HepG2 (cell line): ENCODE results near the gene SPG7. TPM values are rescaled to one million over a fixed set of nuclear protein-coding genes. Genes with fewer than 3 reads are reported as not detected.

Experiments
- AKAP8 ChIP-seq: sonication (generic); formaldehyde crosslinking; IDR thresholded peaks from 2 replicates; pipeline ENCODE4 v1.5.1; 2020; ENCODE audit warnings: mild to moderate bottlenecking, missing genetic modification reagents
- ATF2 ChIP-seq: sonication (generic); formaldehyde crosslinking; IDR thresholded peaks from 2 replicates; pipeline ENCODE4 v1.4.0; 2020; ENCODE audit warnings: missing genetic modification reagents
- CBX1 ChIP-seq: IDR thresholded peaks from one replicate; pipeline ENCODE4 v1.6.1; 2016; ENCODE audit warnings: antibody characterized with exemption, low read depth
- CHD4 ChIP-seq: fragments of 200-600 bp; sonication (generic); IDR thresholded peaks from 2 replicates; pipeline ENCODE4 v1.7.0; 2017; ENCODE audit warnings: mild to moderate bottlenecking, low read length, borderline replicate concordance
- GFI1 ChIP-seq: sonication (generic); formaldehyde crosslinking; IDR thresholded peaks from 2 replicates; pipeline ENCODE4 v1.5.0; 2020; ENCODE audit warnings: missing genetic modification reagents, mild to moderate bottlenecking, borderline replicate concordance
- HNF4G ChIP-seq, 2 experiments: sonication (generic) in 1 of 2; formaldehyde crosslinking in 1 of 2; IDR thresholded peaks; 2 replicates each; pipeline versions ENCODE4 v1.4.0 to v1.6.1; 2011 to 2020; ENCODE audit warnings: borderline replicate concordance in 2 of 2, low read depth in 2 of 2, mild to moderate bottlenecking in 2 of 2, low read length in 1 of 2, missing genetic modification reagents in 1 of 2, moderate library complexity in 1 of 2
- KDM3A ChIP-seq: IDR thresholded peaks from 2 replicates; pipeline ENCODE4 v1.6.1; 2018; ENCODE audit warnings: low read depth, missing compliant biosample characterization
- KDM4B ChIP-seq: sonication (generic); formaldehyde crosslinking; IDR thresholded peaks from 2 replicates; pipeline ENCODE4 v1.4.0; 2020; ENCODE audit warnings: missing genetic modification reagents
- MEF2D ChIP-seq: sonication (generic); formaldehyde crosslinking; IDR thresholded peaks from 2 replicates; pipeline ENCODE4 v1.5.1; 2020; ENCODE audit warnings: mild to moderate bottlenecking, missing genetic modification reagents
- MIER2 ChIP-seq: IDR thresholded peaks from 2 replicates; pipeline ENCODE4 v1.6.1; 2016; ENCODE audit warnings: missing biosample characterization, missing genetic modification reagents
- NAIF1 ChIP-seq: sonication (generic); formaldehyde crosslinking; IDR thresholded peaks from 2 replicates; pipeline ENCODE4 v1.5.0; 2020; ENCODE audit warnings: mild to moderate bottlenecking, missing genetic modification reagents, borderline replicate concordance
- POGZ ChIP-seq: sonication (generic); formaldehyde crosslinking; IDR thresholded peaks from 2 replicates; pipeline ENCODE4 v1.4.0; 2020; ENCODE audit warnings: mild to moderate bottlenecking, missing genetic modification reagents
- SOX5 ChIP-seq: IDR thresholded peaks from 2 replicates; pipeline ENCODE4 v1.6.1; 2016; ENCODE audit warnings: borderline replicate concordance
- TFAP4 ChIP-seq: sonication (generic); IDR thresholded peaks from 2 replicates; pipeline ENCODE4 v1.6.1; 2016; ENCODE audit warnings: low read depth, borderline replicate concordance
- UBTF ChIP-seq: sonication (generic); formaldehyde crosslinking; IDR thresholded peaks from 2 replicates; pipeline ENCODE4 v1.4.0; 2020; ENCODE audit warnings: mild to moderate bottlenecking, missing genetic modification reagents
- ZEB1 ChIP-seq: IDR thresholded peaks from 2 replicates; pipeline ENCODE4 v1.6.1; 2012; ENCODE audit warnings: mild to moderate bottlenecking, low read depth, inconsistent platforms; ENCODE audit not compliant: insufficient replicate concordance
- ZFP36L2 ChIP-seq: sonication (generic); formaldehyde crosslinking; IDR thresholded peaks from 2 replicates; pipeline ENCODE4 v1.4.0; 2020; ENCODE audit warnings: missing genetic modification reagents
- ZNF317 ChIP-seq: sonication (generic); formaldehyde crosslinking; IDR thresholded peaks from 2 replicates; pipeline ENCODE4 v1.5.0; 2020; ENCODE audit warnings: mild to moderate bottlenecking, missing genetic modification reagents
- ZNF350 ChIP-seq: sonication (generic); formaldehyde crosslinking; IDR thresholded peaks from 2 replicates; pipeline ENCODE4 v1.4.0; 2020; ENCODE audit warnings: mild to moderate bottlenecking, low read depth, missing genetic modification reagents, borderline replicate concordance
- ZNF670 ChIP-seq: sonication (generic); formaldehyde crosslinking; IDR thresholded peaks from 2 replicates; pipeline ENCODE4 v1.8.0; 2022; ENCODE audit warnings: mild to moderate bottlenecking, missing genetic modification reagents, borderline replicate concordance
- ZNF772 ChIP-seq: sonication (generic); formaldehyde crosslinking; IDR thresholded peaks from 2 replicates; pipeline ENCODE4 v1.5.0; 2020; ENCODE audit warnings: mild to moderate bottlenecking, missing genetic modification reagents
- polyA plus RNA-seq, 8 experiments: library from polyadenylated mRNA; depleted of rRNA in 3 of 8; stranded (reverse) in 7 of 8; unstranded in 1 of 8; fragments of >200 nt; fragmentation: Illumina TruSeq in 4 of 8; extraction: Trizol in 4 of 8; gene quantifications; 2 replicates each; pipeline versions ENCODE4 v1.2.1 to v1.2.3, GENCODE V29; 2011 to 2016; ENCODE audit warnings: low read depth in 4 of 8, missing spikeins in 1 of 8, mixed read lengths in 1 of 8; ENCODE audit not compliant: insufficient read depth in 1 of 8
- total RNA-seq, 5 experiments: library from RNA; depleted of rRNA; stranded (reverse); fragments of >200 nt; fragmentation: Illumina TruSeq; extraction: Trizol; gene quantifications; 2 replicates each; pipeline ENCODE4 v1.2.3, GENCODE V29; 2016; ENCODE audit warnings: low read depth in 1 of 5

The SPG7 gene
- total and polyA plus RNA-seq, 2 of the 13 experiments (the other 11 are each of a cell fraction or from before 2014, with no cell fraction given): 66.0 to 136 TPM

DNA sequence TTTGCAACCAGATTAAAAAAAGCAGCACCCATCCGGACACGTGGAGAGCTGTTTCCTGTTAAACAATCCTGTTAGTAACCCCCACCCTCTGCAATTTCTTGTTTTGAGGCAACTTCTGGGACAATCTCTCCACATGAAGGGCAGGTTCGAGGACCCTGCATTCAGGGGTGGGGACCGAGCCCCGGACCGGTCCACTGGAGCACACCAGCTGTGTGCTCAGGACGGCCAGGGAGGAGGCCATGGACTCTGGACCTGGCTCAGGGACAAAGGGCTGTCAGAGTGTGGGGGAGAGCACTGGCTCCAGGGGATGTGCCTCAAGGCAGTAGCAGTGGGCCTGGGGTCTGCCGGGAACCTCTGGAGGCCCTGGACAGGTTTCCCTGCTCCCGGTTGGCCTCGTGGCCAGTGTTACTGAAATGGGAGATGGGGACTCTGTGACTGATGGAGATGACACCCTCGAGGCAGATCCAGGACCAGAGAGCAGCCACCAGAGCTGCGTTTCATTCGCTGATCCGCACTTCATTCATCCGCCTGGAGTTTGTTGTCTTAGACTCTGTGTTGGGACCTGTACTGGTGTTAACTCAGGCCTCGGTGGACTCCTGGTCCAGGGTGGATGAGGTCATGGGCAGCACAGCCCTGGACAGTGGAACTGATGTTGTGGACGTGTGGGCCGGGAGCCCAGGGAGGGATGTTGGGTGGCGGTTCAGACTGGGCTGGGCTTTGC, 64.4 kb downstream of the SPG7 start (continued):
- TF ChIP-seq AKAP8 (CRISPR knock-in tag) (0 out of 2 replicates have a peak, but pooled peaks have one; percentile 42), ZFP36L2 (no peak), ZNF772 (peak; percentile 70), NAIF1 (peak; percentile 67; the same call in 1 of the 2 replicates), ZNF670 (CRISPR knock-in tag) (peak; percentile 78), MEF2D (CRISPR knock-in tag) (peak; percentile 49; the same call in 1 of the 2 replicates), ZNF350 (CRISPR knock-in tag) (peak; percentile 90), CBX1 (no peak), CHD4 (0 out of 2 replicates have a peak, but pooled peaks have one; percentile 37), ATF2 (peak; percentile 69; the same call in 1 of the 2 replicates), SOX5 (CRISPR knock-in tag) (peak; percentile 57), KDM4B (CRISPR knock-in tag) (peak; percentile 38; the same call in 1 of the 2 replicates), UBTF (CRISPR knock-in tag) (peak; percentile 66), POGZ (CRISPR knock-in tag) (peak; percentile 8; the same call in 1 of the 2 replicates), KDM3A (CRISPR knock-in tag) (peak; percentile 70), ZEB1 (peak; percentile 30), GFI1 (CRISPR knock-in tag) (peak; percentile 52; the same call in 1 of the 2 replicates), MIER2 (CRISPR knock-in tag) (peak; percentile 78), TFAP4 (peak; percentile 94; the same call in 1 of the 2 replicates), ZNF317 (CRISPR knock-in tag) (peak; percentile 47; the same call in 1 of the 2 replicates), HNF4G (IDR thresholded peaks at IDR 0.05; ENCODE audit: borderline replicate concordance, low read depth, low read length) (peak; percentile 97), HNF4G (CRISPR knock-in tag; IDR thresholded peaks at IDR 0.05; ENCODE audit: borderline replicate concordance, low read depth) (peak; percentile 91)
